CD4-positive, alpha-beta T cell treated with Interleukin-17A for 1 hour (primary cell): Measurements from ENCODE around the gene ADTRP.

Experiments
- DNase-seq: peaks from one replicate; pipeline ENCODE4 v3.0.0-alpha.2; 2020

Gene ADTRP

GRCh38 chr6:11778648-11779328 is at the start of gene ADTRP:
ADTRP (minus strand) TSS chr6:11778803; CDS start chr6:11778759, 44 bp downstream.
- DNase-seq: no peak

- DNase-seq: no peak
These were observed 48.2 kb upstream of the ADTRP start for GRCh38 chr6:11826779-11827178.

GRCh38 chr6:11824986-11825385 is 46.4 kb upstream of the ADTRP start:
- no peak for DNase-seq

GRCh38 chr6:11822346-11822745 is 43.7 kb upstream of the ADTRP start:
- no peak for DNase-seq

- no peak for DNase-seq
These were observed 43.2 kb upstream of the ADTRP start for GRCh38 chr6:11821781-11822180.

- no peak for DNase-seq
These were observed 42.2 kb upstream of the ADTRP start for GRCh38 chr6:11820821-11821220.

- DNase-seq: no peak
These were observed 40.9 kb upstream of the ADTRP start for GRCh38 chr6:11819486-11819885.

GRCh38 chr6:11815231-11815630 is 36.6 kb upstream of the ADTRP start:
- no peak for DNase-seq

- DNase-seq: no peak
These were observed 36.2 kb upstream of the ADTRP start for GRCh38 chr6:11814819-11815218.

GRCh38 chr6:11814106-11814505 is 35.5 kb upstream of the ADTRP start:
- DNase-seq: no peak

- no peak for DNase-seq
These were observed 35.0 kb upstream of the ADTRP start for GRCh38 chr6:11813606-11814005.

- DNase-seq: no peak
These were observed 34.3 kb upstream of the ADTRP start for GRCh38 chr6:11812951-11813350.

GRCh38 chr6:11812439-11812838 is 33.8 kb upstream of the ADTRP start:
- no peak for DNase-seq

- no peak for DNase-seq
These were observed 33.2 kb upstream of the ADTRP start for GRCh38 chr6:11811644-11812264.

GRCh38 chr6:11810854-11811643 is 32.4 kb upstream of the ADTRP start:
- no peak for DNase-seq

GRCh38 chr6:11810039-11810541 is 31.5 kb upstream of the ADTRP start:
- no peak for DNase-seq

GRCh38 chr6:11808054-11808453 is 29.5 kb upstream of the ADTRP start:
- DNase-seq: no peak

GRCh38 chr6:11806561-11807317 is 28.1 kb upstream of the ADTRP start:
- DNase-seq: no peak

- DNase-seq: no peak
These were observed 26.9 kb upstream of the ADTRP start for GRCh38 chr6:11805259-11806053.

GRCh38 chr6:11804701-11805100 is 26.1 kb upstream of the ADTRP start:
- DNase-seq: no peak

GRCh38 chr6:11804135-11804534 is 25.5 kb upstream of the ADTRP start:
- DNase-seq: no peak

- DNase-seq: no peak
These were observed 25.0 kb upstream of the ADTRP start for GRCh38 chr6:11803591-11803971.
